ENCODE data around the gene FARP1.

DNA sequence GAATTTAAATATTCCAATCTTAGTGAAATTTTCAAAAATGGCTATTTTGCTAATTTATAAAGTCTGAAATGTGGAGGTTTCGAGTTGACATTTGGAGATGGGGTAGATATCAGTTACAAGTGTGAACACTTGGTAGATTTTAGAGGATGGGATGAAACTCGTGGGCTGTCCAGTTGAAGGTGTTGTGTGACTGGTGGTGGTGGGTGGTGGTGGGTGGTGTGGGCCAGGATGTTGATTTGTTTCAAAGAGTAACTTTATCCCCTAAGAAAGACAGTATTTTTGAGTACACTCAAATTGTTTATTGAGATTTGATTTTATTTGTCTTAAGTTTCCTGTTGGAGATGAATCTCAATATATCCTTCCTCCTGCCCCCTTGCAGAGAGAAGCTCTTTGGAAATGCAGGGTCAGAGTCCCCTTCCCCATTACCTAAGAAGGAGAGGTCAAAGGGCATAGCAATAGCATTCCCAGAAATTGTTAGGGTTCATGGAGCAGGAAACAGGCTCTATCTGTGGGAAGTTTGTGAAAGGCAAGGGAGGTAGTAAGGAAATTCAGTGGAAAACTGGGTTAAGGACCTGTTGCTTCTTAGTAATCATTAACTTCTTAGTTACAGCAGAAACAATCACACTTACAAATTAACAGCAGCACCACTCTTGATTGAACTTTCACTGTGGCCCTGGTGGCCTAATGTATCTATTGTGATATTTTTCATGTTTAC is 167.7 kb downstream of the FARP1 start:
- no peak for TF ChIP-seq REST (IDR thresholded peaks at IDR 0.05; ENCODE audit: insufficient read depth in 1 of 2, low read depth in 2 of 2, low read length in 2 of 2)
- TF ChIP-seq FOXP2 (optimal IDR thresholded peaks at IDR 0.05; ENCODE audit: borderline replicate concordance, extremely low read depth, extremely low read length, insufficient read depth) = no peak

All from PFSK-1 (cell line).